Right lobe of liver (tissue), 4 donors: ENCODE data around the gene KDM4B.

ENCODE experiments used
- CTCF ChIP-seq, 4 donors: fragments of 200-600 bp in 3 of 4; fragments of 450-650 bp in 1 of 4; IDR thresholded peaks; one replicate each; pipeline versions ENCODE4 v1.5.1 to v1.8.0; 2016 to 2022; ENCODE audit warnings: antibody characterized with exemption in 4 of 4, mild to moderate bottlenecking in 2 of 4
- POLR2A ChIP-seq: fragments of 450-650 bp; IDR thresholded peaks from one replicate; pipeline ENCODE4 v1.6.1; 2017; ENCODE audit warnings: antibody characterized with exemption, mild to moderate bottlenecking
- donor health status: DM: no; HTN: no; CAD: no.
- donor health status: DM: no; HTN: no; CAD: no.
- donor health status: DM: no; HTN: yes; CAD: no.

GRCh38 chr19:5037936-5038335, 69.0 kb downstream of the KDM4B start:
- TF ChIP-seq POLR2A (no peak), CTCF (IDR thresholded peaks at IDR 0.05) (no peak)
